Lower leg skin (tissue), 3 donors: ENCODE data around the gene PTPRCAP.

Source experiments
- CTCF ChIP-seq, 3 donors: fragments of 450-650 bp; IDR thresholded peaks; one replicate each; pipeline ENCODE4 v1.5.1; 2016; ENCODE audit warnings: antibody characterized with exemption in 3 of 3, mild to moderate bottlenecking in 3 of 3, moderate library complexity in 2 of 3
- POLR2A ChIP-seq, 2 donors: fragments of 450-650 bp; IDR thresholded peaks; one replicate each; pipeline ENCODE4 v1.6.1; 2016 to 2017; ENCODE audit warnings: antibody characterized with exemption in 2 of 2, mild to moderate bottlenecking in 1 of 2, moderate library complexity in 1 of 2

GRCh38 chr11:67439321-67440228 is 2.1 kb upstream of the PTPRCAP start:
- TF ChIP-seq POLR2A (IDR thresholded peaks at IDR 0.05) (no peak), CTCF (IDR thresholded peaks at IDR 0.05) (no peak)
